GM23248 (cell line): Measurements from ENCODE around the gene PPP1R3G. TPM values are rescaled to one million over a fixed set of nuclear protein-coding genes. Genes with fewer than 3 reads are reported as not detected.

Experiments
- DNase-seq: peaks from one replicate; pipeline ENCODE4 v3.0.0-alpha.2; 2015
- H2AFZ ChIP-seq: fragments of 200-600 bp; sonication (generic); 2 replicates; pipeline ENCODE4 v1.6.1; 2016; ENCODE audit warnings: antibody characterized with exemption
- H3F3A ChIP-seq: fragments of 200-600 bp; sonication (generic); 2 replicates; pipeline ENCODE4 v1.6.1; 2016; ENCODE audit warnings: mild to moderate bottlenecking, antibody characterized with exemption, mixed run types; ENCODE audit not compliant: insufficient read depth
- H3K27ac ChIP-seq: fragments of 200-600 bp; sonication (generic); 2 replicates; pipeline ENCODE4 v1.5.1; 2016; ENCODE audit warnings: mild to moderate bottlenecking
- H3K27me3 ChIP-seq: fragments of 200-600 bp; sonication (generic); replicated peaks from 2 replicates; pipeline ENCODE4 v1.6.1; 2016; ENCODE audit warnings: mild to moderate bottlenecking; ENCODE audit not compliant: insufficient read depth
- H3K36me3 ChIP-seq: fragments of 200-600 bp; sonication (generic); 2 replicates; pipeline ENCODE4 v1.6.1; 2016; ENCODE audit warnings: low read depth, mild to moderate bottlenecking
- H3K4me1 ChIP-seq: fragments of 200-600 bp; sonication (generic); 2 replicates; pipeline ENCODE4 v1.6.1; 2016; ENCODE audit warnings: mild to moderate bottlenecking; ENCODE audit not compliant: insufficient read depth
- H3K4me2 ChIP-seq: fragments of 200-600 bp; sonication (generic); one replicate; pipeline ENCODE4 v1.6.1; 2016; ENCODE audit warnings: mild to moderate bottlenecking; ENCODE audit not compliant: unreplicated experiment
- H3K4me3 ChIP-seq: fragments of 200-600 bp; sonication (generic); 2 replicates; pipeline ENCODE4 v1.5.1; 2016; ENCODE audit warnings: mild to moderate bottlenecking
- H3K79me2 ChIP-seq: fragments of 200-600 bp; sonication (generic); 2 replicates; pipeline ENCODE4 v1.6.1; 2016; ENCODE audit warnings: mild to moderate bottlenecking; ENCODE audit not compliant: insufficient read depth
- H3K9ac ChIP-seq: fragments of 200-600 bp; sonication (generic); 2 replicates; pipeline ENCODE4 v1.6.1; 2016; ENCODE audit warnings: mild to moderate bottlenecking
- H3K9me2 ChIP-seq: fragments of 200-600 bp; sonication (generic); 2 replicates; pipeline ENCODE4 v1.6.1; 2016; ENCODE audit warnings: mixed run types, mild to moderate bottlenecking, moderate library complexity; ENCODE audit not compliant: insufficient read depth
- H3K9me3 ChIP-seq: fragments of 200-600 bp; sonication (generic); one replicate; pipeline ENCODE4 v1.6.1; 2017; ENCODE audit warnings: low read depth
- H4K20me1 ChIP-seq: fragments of 200-600 bp; sonication (generic); 2 replicates; pipeline ENCODE4 v1.6.0; 2016; ENCODE audit not compliant: insufficient read depth
- EZH2 ChIP-seq: fragments of 200-600 bp; sonication (generic); IDR thresholded peaks from 2 replicates; pipeline ENCODE4 v1.6.1; 2018; ENCODE audit warnings: antibody characterized with exemption, mild to moderate bottlenecking; ENCODE audit not compliant: insufficient read depth, poor library complexity, severe bottlenecking
- EZH2phosphoT487 ChIP-seq: fragments of 200-600 bp; sonication (generic); IDR thresholded peaks from 2 replicates; pipeline ENCODE4 v1.6.1; 2018; ENCODE audit warnings: antibody characterized with exemption, moderate library complexity, mild to moderate bottlenecking, low read depth; ENCODE audit not compliant: insufficient read depth
- WGBS, 2 experiments: methylation state at CpG; one replicate each; pipeline ENCODE4 v1.1.6; 2015 to 2017; ENCODE audit warnings: low lambda C conversion rate in 2 of 2, low coverage in 1 of 2; ENCODE audit errors: missing lambda C conversion rate in 2 of 2; 5-methylcytosine and 5-hydroxymethylcytosine counted together
- in situ Hi-C: fragments of 300-500 bp; cut with MboI; formaldehyde crosslinking; loops from 2 replicates; pipeline ENCODE4 v1.15.0; 2020
- polyA plus RNA-seq: library from polyadenylated mRNA; unstranded; fragments of >200 nt; fragmentation: Nextera tagmentation; extraction: Ambion mirVana; gene quantifications from 2 replicates; pipeline ENCODE4 v1.2.1, GENCODE V29; 2016
- total RNA-seq: library from RNA; depleted of rRNA; stranded (reverse); fragments of >200 nt; shearing (Covaris generic); gene quantifications from 2 replicates; pipeline ENCODE4 v1.2.3, GENCODE V29; 2014

The PPP1R3G gene
- total and polyA plus RNA-seq, 2 experiments from 2014 or later = 0.84 to 2.6 TPM

- Histone ChIP-seq H2AFZ (no peak overlapping the region), H3K9me3 (no peaks in the 10 kb centered on the region), H3K27me3 (no peaks in the 10 kb centered on the region), H3K4me1 (peaks cover 20% of the 10 kb centered on the region), H3K4me3 (no peak overlapping the region; the same call in 1 of the 2 replicates), H3K9ac (no peak overlapping the region), H3K36me3 (no peaks in the 10 kb centered on the region), H4K20me1 (no peaks in the 10 kb centered on the region), H3F3A (peaks cover 16% of the 10 kb centered on the region), H3K4me2 (peak overlapping the region; percentile 53), H3K27ac (peak overlapping the region; percentile 65), H3K79me2 (no peaks in the 10 kb centered on the region), H3K9me2 (no peaks in the 10 kb centered on the region)
- in situ Hi-C loops = no loop called here
- 31 to 39% methylated on average over 10 to 12 of the region's 12 CpGs for WGBS, 2 experiments
- TF ChIP-seq EZH2 (no peak), EZH2phosphoT487 (no peak)
- DNase-seq = peak; percentile 94
Measured at GRCh38 chr6:5082487-5083306, 2.4 kb upstream of the PPP1R3G start.

DNA sequence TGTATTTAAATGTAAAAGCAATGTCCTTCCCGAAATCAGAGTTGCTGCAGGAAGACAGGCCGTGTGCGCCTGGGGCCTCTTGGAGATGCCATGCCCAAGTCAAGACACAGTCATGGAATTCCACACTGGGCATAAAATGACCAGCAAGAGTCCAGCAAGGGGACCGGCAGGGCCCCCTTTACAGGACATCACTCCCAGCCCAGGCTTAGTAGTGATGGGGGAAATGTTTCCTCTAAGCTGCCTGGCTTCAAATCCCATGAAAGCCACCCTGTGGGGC is 1.9 kb upstream of the PPP1R3G start:
- no peak overlapping the region for H2AFZ ChIP-seq
- no peaks in the 10 kb centered on the region for H3K9me2 ChIP-seq
- peaks cover 16% of the 10 kb centered on the region for H3F3A ChIP-seq
- H3K9me3 ChIP-seq = no peaks in the 10 kb centered on the region
- H3K9ac ChIP-seq = no peak overlapping the region
- H3K4me1 ChIP-seq = peaks cover 20% of the 10 kb centered on the region
- H3K27me3 ChIP-seq = no peaks in the 10 kb centered on the region
- WGBS, 2 experiments = 51 to 52% methylated on average over 4 of the region's 4 CpGs
- in situ Hi-C loops = no loop called here
- TF ChIP-seq EZH2phosphoT487 (no peak), EZH2 (no peak)
- no peak overlapping the region for H3K4me3 ChIP-seq
- DNase-seq = peak; percentile 14
- H3K27ac ChIP-seq = no peak overlapping the region
- no peaks in the 10 kb centered on the region for H4K20me1 ChIP-seq
- H3K4me2 ChIP-seq = no peak overlapping the region
- no peaks in the 10 kb centered on the region for H3K79me2 ChIP-seq
- no peaks in the 10 kb centered on the region for H3K36me3 ChIP-seq

DNA sequence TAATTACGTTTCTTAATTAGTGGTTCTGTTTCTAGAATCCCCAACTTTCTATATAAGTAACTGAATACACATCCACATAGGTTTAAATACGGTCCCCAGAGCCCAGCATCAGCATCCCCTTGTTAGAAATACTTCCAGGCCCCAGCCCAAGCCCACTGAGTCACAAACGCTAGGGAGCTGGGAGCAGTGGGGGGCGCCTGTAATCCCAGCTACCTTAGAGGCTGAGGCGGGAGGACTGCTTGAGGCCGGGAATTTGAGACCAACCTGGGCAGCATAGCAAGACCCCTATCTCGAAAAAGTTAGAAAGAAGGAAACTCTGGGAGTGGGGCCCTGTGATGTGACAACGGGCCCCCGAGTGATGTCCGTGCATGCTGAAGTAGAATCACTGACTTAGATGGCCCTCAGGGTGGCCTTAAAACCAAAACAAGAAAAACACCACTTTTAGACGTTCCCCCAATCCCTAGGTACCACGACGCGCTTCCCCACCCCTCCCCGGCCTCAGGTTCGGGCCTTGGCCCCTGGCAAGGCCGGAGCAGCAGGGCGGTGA is 1.3 kb upstream of the PPP1R3G start:
- no peaks in the 10 kb centered on the region for H3K9me3 ChIP-seq
- H3K36me3 ChIP-seq = no peaks in the 10 kb centered on the region
- H3K27ac ChIP-seq = no peak overlapping the region
- H3K9me2 ChIP-seq = no peaks in the 10 kb centered on the region
- in situ Hi-C loops = no loop called here
- H3K27me3 ChIP-seq = no peaks in the 10 kb centered on the region
- 0 out of 2 replicates have a peak overlapping the region, but pooled peaks have one; percentile 69 for H3K9ac ChIP-seq
- peaks cover 20% of the 10 kb centered on the region for H3K4me1 ChIP-seq
- 59 to 64% methylated on average over 16 to 17 of the region's 18 CpGs for WGBS, 2 experiments
- H2AFZ ChIP-seq = peak overlapping the region; percentile 85
- H3F3A ChIP-seq = peaks cover 16% of the 10 kb centered on the region
- no peak overlapping the region for H3K4me2 ChIP-seq
- no peak for DNase-seq
- TF ChIP-seq EZH2phosphoT487 (no peak), EZH2 (no peak)
- H3K79me2 ChIP-seq = no peaks in the 10 kb centered on the region
- no peak overlapping the region for H3K4me3 ChIP-seq
- H4K20me1 ChIP-seq = no peaks in the 10 kb centered on the region

GRCh38 chr6:5084360-5084780 is 771 bp upstream of the PPP1R3G start:
- Histone ChIP-seq H3K9ac (peak overlapping the region; percentile 69), H2AFZ (peak overlapping the region; percentile 85)
- in situ Hi-C loops = no loop called here

More at GRCh38 chr6:5084360-5084780, 771 bp upstream of the PPP1R3G start:
- peak overlapping the region; percentile 74 for H3K4me2 ChIP-seq
- no peaks in the 10 kb centered on the region for H3K9me2 ChIP-seq
- H4K20me1 ChIP-seq = no peaks in the 10 kb centered on the region
- H3K36me3 ChIP-seq = no peaks in the 10 kb centered on the region
- H3F3A ChIP-seq = peaks cover 16% of the 10 kb centered on the region
- peak overlapping the region; percentile 66 for H3K4me3 ChIP-seq
- peaks cover 20% of the 10 kb centered on the region for H3K4me1 ChIP-seq
- no peaks in the 10 kb centered on the region for H3K9me3 ChIP-seq
- no peak for TF ChIP-seq EZH2phosphoT487
- TF ChIP-seq EZH2 = no peak
- WGBS, 2 experiments = 3 to 5% methylated on average over 9 to 29 of the region's 57 CpGs
- H3K27me3 ChIP-seq = no peaks in the 10 kb centered on the region
- no peak for DNase-seq
- H3K79me2 ChIP-seq = no peaks in the 10 kb centered on the region
- H3K27ac ChIP-seq = no peak overlapping the region
